HG02973 (cell line): ENCODE data around the gene DYRK2.
A peak's percentile ranks its signal among the peaks of the same experiment; 100 is the strongest.

Experiments used
- ATAC-seq: cut with Tn5 transposase; IDR thresholded peaks from one replicate; pipeline ENCODE4 v1.9.1; 2021; ENCODE audit warnings: moderate library complexity; ENCODE audit not compliant: unreplicated experiment

Gene DYRK2

DNA sequence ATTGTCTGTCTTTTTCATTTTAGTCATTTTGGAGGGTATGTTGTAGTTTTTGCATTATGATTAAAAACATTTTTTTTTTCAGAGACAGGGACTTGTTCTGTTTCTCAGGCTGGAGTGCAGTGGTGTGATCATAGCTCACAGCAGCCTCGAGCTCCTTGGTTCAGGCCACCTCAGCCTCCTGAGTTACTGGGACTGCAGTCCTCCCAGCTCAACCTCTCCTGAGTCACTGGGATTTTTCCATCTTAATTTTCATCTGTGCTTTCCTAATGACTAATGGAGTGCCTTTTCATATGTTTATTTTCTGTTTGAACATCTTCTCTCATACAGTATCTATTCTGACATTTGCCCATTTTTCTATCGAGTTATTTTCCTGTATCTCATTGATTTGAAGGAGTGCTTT is 52.6 kb downstream of the DYRK2 start:
- no peak for ATAC-seq

DNA sequence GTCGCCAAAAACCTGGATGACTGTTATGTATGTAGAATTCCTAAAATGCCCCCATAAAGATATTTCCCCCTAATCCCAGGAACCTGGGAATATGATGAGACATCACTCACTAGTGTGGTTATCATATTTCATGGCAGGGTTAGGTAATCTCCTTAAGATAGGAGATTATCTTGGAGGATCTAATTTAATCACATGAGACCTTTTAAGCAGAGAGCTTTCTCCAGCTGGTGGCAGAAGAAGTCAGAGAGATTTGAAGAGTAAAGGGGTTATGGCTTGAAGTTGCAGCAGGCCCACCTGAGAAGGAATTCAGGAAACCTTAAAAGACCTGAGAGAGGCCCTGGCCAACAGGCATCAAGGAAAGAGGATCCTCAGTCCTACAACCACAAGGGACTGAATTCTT is 53.6 kb downstream of the DYRK2 start:
- no peak for ATAC-seq

GRCh38 chr12:67704071-67704470 is 55.5 kb downstream of the DYRK2 start:
- no peak for ATAC-seq

GRCh38 chr12:67705394-67706370 is 57.1 kb downstream of the DYRK2 start:
- no peak for ATAC-seq

DNA sequence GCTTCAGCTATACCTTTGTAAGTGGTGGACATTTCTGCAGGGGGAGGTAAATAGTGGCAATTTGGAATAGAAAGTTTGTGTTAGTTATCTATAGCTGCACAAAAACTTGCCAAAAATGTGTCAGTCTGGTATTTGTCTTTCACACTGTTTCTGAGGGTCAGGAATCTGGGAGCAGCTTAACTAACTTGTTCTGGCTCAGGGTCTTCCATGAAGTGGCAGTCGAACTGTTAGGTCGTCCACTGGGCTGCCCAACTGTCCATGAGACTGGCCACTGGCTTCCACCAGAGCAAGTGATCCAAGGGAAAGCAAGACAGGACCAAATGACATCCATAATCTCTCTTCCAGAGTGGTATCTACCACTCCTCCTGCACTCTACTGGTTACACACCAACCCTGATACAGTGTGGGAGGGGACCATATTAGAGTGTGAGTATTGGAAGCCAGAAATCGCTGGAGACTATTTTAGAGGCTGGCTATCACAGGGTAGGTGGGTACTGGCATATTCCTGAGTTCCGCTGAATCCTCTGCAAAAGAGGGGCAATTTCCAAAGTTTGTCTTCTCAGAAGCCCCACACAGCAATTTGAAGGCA is 60.9 kb downstream of the DYRK2 start:
- ATAC-seq, result no peak

DNA sequence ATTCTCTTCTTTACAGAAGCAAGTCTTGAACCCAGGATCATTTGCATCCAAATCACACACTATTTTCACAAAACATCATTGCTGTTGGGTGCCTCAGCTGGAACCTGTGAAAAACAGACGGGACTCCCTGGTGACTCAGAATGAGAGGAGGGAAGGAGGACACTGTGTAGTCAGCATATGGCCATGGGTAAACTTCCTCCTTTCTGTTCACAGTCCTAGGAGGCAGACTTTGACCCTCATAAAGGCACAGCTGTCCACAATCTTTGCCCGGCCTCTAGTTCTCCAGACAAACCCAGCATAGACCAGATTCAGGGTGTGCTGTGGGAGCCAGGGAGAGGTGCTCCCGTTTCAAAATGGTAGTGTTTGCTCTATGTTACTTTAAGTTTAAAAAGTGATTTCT is 62.0 kb downstream of the DYRK2 start:
- peak; percentile 97 for ATAC-seq

GRCh38 chr12:67712011-67712410 is 63.5 kb downstream of the DYRK2 start:
- ATAC-seq, result no peak

DNA sequence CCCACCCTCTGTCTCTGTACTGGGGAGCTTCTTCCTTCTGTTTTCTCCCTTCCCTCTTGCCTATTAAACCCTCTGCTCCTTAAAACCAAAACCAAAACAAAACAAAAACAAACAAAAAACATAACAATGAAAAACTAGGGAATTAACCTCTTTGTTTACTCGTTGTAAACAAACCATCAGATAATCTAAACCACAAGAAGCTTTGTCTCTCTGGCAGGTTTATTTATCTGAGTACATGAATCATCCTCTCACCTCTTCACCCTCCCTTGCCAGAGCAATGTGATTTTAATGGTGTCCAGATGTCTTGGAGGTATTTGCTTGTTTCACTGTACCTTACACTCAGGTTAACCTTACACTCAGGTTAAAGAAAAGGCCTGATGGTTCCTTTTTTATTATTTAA is 66.1 kb downstream of the DYRK2 start:
- ATAC-seq, result no peak
